Measurements from ENCODE around the gene MCM6. TPM values are rescaled to one million over a fixed set of nuclear protein-coding genes. Genes with fewer than 3 reads are reported as not detected.
"Not testable (repeated sequence)": the region's sequence is repeated elsewhere in the genome, so short reads cannot be mapped to it uniquely, and the experiment has no call there.

Gene MCM6
- 23.5 and 29.9 TPM in 2 replicates for total RNA-seq (2014; rRNA removed; shearing (Covaris generic))
- 49.8 and 52.9 TPM in 2 replicates for polyA plus RNA-seq (2015; cell fraction: cytosol; rRNA removed)
- 71.7 and 76.0 TPM in 2 replicates for polyA plus RNA-seq (2015; cell fraction: nucleus; rRNA removed)

DNA sequence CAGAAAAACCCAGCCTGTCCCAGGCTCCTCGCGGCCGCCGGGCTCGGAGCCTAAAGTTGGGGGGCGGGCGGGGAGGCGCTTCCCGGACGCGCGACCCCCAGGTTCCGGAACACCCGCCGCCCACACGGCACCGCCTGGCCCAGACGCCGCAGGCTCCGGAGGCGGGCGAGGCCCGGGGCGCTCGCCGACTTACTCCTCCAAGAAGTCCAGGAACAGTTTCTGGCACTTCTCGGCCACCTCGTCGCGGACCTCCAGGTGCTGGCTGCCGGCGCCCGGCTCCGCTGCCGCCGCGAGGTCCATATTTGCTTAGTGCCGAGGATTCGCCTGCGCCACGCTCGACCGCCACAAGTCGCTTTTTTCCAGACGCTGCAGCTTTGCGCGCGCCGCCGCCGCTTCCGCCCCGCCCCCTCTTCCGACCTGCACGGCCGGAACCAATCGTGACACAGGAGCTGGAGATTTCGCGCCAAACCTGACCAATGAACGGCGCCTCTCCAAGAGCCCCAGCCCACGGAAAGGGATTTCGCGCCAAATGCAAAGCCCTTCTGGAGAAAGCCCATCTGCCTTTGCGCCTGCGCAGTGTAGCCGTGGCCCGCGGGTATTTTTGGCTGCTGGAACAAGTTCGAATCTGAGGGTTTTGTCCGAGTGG, at the start of gene MCM6:
MCM6 (minus strand) TSS at position 378 of the 646 bp plus-strand sequence; CDS start at position 300, 78 bp downstream.
- peak; percentile 97 for DNase-seq (ENCODE audit: low read depth)

DNA sequence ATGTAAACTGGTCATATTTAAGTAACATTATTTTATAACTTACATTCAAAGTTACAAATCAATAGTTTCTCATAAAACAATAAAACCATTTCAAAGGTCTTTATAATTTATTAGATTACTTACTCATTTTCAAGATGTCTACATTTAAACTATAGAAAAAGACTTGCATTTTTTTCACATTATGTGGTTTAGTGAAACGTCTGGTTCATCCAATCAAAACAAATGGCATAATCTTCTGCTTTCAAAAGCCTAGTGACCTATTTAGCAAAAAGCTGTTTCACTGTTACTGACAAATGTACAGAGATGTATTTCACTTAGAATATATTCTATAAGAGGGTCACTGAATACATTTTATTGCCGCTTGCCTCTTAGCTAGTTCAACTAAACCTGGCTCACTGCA, 49.3 kb upstream of the MCM6 start:
- no peak for DNase-seq (ENCODE audit: low read depth)

DNA sequence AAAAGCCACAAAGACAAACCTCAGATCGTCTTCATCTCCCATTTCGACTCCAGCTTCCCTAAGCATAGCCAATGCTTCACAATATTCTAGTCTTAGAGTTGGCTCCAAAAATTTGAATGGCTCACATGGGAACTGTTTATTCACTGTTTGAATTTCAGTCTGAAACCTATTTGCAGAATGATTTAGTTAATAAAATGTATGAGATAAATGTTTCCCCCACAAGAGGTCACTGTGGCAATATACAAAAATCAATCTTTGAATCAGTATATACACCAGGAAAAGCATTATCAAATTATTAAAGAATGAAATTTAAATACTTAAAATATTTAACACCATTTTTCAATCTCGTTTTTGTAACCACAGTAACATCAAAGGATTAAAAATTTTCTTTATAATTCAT, 40.0 kb upstream of the MCM6 start:
- DNase-seq (ENCODE audit: low read depth): peak; percentile 14

DNA sequence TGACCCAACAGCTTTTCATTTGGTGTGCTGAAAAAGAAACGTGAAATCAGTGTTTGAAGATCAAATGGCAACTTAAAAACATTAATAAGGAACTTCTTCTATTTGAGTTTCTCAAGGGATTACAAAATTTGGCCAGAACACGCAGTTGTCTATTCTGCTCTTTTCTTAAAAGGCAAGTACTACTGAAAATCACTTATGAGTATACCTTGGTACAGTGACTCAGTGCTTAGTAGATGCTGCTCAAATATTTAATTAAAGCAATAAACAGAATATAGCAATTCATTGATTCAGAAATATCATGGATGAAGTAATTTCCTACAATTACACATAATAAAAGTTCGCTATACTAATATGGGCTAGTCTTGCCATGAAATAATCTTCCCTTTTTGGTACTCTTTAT, 38.2 kb upstream of the MCM6 start:
- DNase-seq (ENCODE audit: low read depth): no peak

DNA sequence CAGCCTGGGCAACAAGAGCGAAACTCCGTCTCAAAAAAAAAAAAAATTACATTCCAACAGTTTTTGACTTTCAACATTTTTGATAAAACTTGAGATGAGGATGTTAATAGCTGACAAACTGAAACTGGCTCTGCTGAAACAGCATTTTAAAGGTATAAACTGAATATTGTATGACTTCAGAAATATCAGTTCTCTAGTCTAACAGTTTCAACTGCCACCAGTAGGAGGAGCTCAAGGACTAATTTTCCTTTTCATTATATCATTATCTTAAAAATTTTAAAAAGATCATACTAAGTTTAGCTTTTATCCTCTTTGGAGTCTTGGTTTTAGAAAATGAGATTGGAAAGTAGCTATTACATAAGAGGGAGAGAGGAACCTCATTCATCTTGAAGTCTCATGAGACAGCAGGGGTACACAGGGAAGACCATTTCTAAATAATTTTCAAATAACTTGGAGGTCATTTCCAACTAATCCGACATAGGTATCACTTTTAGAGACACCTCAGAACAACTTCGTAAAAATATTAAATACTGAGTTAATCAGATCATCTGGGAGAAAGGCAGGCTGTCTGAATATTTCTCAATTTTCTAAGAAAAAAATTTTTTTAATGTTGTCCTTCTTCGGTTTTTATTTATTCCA, 37.6 kb upstream of the MCM6 start:
- DNase-seq (ENCODE audit: low read depth): peak; percentile 11

DNA sequence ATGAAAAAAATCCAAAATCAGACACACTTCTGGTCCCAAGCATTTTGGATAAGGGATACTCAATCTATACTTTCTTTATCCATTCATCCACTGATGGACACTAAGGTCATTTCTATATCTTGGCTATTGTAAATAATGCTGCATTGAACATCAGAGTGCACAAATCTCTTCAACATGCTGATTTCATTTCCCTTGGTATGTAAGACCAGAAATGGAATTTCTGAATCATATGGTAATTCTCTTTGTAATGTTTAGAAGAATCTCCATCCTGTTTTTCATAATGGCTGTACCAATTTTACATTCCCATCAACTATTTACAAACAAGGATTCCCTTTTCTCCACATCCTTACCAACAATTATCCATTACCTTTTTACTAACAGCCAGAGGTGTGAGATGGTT, 33.7 kb upstream of the MCM6 start:
- DNase-seq (ENCODE audit: low read depth): no peak

DNA sequence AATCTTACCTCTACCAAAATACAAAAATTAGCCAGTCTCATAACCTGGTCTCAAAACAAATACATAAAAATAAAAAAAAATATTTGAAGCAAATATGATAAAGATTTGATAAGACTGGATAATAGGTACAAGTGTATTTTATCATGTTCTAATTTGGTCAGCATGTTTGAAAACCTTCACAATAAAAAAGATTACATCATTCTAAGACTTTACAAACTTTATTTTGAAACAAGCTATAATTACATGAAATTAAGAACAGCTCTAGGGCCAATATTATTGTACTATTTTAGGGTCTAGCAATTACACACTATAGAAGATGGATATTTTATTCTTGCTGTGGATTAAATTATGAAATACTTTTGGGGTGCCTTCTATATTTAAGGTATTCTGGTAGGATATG, 29.4 kb upstream of the MCM6 start:
- no peak for DNase-seq (ENCODE audit: low read depth)

DNA sequence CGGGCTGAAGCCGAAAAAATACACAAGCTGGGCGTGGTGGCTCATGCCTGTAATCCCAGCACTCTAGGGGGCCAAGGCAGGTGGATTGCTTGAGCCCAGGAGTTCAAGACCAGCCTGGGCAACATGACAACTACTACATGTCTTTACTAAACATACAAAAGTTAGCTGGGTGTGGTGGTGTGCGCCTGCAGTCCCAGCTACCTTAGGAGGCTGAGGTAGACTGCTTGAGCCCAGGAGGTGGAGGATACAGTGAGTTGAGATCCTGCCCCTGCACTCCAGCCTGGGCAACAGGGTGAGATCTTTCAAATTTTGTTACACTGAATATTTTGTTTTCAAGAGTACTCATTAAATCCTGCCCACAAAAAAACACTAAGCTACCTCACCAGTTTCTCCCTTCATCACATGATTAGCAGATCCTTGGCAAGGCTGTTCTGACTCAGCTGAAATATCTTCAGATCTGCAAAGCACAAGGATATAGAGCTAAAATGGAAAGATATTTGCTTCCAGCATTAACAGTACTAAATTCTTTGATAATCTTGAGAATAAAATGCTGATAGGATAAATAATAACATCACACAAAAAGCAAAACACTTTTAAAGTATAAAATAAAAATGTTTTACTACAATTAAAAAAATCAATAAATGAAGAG, 28.2 kb upstream of the MCM6 start:
- no peak for DNase-seq (ENCODE audit: low read depth)

DNA sequence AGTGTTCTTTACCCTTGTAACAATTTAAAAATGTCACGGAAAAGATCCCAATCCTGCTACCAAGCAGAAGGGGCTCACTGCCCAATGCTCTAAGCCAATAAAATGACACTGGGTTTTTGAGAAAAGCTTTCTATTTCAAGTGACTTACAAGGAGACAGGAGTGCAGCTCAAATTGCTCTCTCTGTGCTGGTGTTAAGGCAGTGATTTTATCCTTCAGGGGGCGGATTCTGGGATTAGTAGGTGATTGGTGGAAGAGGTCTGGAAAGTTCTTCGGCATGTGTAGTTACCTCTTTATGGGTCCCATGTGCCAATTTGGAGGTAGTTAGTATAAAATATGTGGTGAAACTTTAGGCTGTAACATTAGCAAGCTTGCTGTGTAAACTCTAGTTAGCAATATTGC, 27.4 kb upstream of the MCM6 start:
- no peak for DNase-seq (ENCODE audit: low read depth)

DNA sequence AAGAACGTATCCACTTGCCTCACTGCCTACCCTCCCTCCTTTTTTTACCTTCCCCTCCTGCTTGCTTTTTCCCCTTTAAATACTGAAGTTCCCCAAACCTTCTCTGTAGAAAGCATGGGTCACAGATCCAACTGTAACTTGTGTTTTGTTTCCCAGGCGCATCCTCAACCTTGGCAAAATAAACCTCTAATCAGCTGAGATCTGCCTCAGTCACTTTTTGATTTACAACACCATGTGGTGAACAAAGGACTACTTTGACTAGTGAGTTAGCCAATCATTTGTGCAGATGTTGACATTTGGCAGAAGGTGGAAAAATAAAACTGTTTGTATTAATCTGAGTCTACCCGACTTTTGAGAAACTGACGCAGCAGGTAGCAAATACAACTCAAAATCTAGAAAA, 23.3 kb upstream of the MCM6 start:
- no peak for DNase-seq (ENCODE audit: low read depth)

DNA sequence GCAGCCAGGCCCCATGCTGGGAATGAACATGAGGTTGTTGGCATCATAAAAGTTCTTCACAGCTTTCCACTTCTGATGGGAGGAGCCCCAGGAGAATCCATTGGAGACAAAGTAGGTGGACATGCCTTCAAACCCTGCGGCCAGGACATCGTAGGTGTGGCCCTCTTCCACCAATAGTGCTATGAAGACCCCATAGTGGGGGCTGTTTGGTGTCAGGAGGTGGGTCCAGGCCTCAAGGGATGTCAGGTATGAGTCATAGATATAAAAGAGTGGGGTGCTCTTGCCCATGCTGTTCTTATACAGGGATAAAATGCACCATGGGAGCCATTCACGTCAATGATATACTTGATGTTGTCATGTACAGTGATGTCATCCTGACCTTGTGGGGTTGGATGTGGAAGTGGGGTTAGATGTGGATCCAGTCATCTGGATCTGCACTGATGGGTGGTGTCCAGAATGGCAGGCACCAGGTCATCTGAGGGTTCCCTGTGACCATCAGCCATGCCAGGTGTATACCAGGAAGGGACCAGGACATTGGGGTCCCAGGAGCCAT, 22.1 kb upstream of the MCM6 start:
- DNase-seq (ENCODE audit: low read depth): no peak

DNA sequence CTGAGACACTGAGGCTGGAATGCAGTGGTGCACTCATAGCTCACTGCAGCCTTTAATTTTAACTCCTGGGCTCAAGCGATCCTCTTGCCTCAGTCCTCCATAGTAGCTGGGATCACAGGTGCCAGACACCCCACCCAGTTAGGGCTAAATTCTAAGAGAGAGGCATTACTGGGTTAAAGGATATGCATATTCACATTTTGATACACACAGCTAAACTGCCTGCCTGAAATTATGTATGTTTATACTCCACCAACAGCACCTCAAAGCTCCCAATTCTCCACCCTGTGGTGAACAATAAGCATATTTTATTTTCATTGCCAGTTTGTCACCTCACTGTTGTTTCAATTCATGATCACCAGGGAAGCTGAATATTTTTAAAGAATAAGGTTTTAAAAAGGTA, 18.7 kb upstream of the MCM6 start:
- DNase-seq (ENCODE audit: low read depth): no peak

DNA sequence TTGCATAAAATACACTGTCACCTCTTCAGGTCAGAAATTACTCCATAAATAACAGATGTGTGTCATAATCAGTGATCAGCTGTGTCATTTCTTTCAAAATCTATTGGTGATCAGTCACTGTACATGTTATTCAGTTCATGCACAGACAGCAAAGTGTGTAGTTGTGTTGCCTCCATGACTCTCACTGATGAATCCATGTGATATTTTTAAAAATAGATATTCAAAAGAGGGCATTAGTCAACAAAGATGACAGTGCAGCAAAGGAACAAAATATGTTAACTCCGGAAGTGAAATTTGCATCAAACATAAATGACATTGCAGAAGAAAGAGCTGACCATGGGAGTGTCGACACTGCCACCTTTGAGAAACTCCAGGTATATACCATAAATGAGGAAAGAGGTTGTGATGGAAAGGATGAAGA, 17.1 kb upstream of the MCM6 start:
- DNase-seq (ENCODE audit: low read depth): no peak

DNA sequence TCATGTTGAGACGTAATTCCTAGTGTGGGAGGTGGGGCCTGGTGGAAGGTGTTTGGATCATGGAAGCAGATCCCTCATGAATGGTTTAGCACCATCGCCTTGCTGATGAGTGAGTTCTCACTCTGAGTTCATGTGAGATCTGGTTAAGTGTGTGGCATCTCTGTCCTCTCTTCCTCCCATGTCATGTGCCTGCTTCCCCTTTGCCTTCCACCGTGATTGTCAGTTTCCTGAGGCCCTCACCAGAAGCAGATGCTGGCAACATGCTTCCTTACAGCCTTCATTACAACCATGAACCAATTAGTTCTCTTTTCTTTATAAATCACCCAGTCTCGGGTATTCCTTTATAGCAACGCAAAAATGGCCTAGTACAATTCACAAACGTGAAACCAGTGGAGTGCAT, 14.6 kb upstream of the MCM6 start:
- no peak for DNase-seq (ENCODE audit: low read depth)

DNA sequence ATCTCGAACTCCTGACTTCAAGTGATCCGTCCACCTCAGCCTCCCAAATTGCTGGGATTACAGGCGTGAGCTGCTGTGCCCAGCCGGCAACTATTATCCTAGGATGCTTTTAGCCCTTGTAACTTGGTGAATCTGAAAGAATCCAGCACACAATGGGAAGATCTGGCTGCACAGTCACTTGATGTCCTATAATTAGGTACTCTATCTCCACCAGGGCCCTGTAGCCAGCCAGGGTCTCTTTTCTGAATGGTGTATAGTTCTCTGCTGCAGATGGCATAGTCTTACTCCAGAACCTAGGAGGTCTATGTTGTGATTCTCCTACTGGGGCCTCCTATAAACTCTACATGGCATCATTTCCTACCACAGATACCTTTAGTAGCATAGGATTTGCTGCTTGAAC, 13.9 kb upstream of the MCM6 start:
- no peak for DNase-seq (ENCODE audit: low read depth)

DNA sequence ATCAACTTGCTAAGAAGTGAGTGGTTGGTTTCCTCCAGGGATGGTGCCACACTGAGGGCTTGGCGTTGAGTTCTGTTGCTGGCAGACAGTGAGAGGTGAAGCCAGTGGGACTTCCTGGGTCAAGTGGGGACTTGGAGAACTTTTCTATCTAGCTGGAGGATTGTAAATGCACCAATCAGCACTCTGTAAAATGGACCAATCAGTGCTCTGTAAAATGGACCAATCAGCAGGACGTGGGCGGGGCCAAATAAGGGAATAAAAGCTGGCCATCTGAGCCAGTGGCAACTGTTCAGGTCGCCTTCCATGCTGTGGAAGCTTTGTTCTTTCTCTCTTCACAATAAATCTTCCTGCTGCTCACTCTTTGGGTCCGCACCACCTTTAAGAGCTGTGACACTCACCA, 12.3 kb upstream of the MCM6 start:
- not testable (repeated sequence) for DNase-seq (ENCODE audit: low read depth)

DNA sequence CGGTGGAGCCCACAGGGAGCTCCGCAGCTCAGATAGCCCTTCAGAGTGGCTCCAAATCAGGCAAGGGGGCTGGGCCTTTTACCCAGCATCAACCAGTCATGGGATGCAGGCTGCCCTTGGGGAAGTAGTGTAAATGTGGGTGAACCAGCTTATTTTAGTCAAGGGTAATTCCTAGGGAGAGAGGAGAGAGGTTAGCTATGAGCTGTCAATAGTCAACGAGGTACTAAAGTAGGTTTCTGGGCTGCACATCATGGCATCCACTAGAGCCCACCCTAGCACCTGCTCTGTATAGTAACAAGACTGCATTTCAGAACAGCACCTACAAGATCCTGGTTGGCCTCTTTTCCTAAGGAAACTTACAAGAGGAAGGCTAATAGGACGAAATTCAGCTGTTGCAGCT, 9.5 kb upstream of the MCM6 start:
- no peak for DNase-seq (ENCODE audit: low read depth)

DNA sequence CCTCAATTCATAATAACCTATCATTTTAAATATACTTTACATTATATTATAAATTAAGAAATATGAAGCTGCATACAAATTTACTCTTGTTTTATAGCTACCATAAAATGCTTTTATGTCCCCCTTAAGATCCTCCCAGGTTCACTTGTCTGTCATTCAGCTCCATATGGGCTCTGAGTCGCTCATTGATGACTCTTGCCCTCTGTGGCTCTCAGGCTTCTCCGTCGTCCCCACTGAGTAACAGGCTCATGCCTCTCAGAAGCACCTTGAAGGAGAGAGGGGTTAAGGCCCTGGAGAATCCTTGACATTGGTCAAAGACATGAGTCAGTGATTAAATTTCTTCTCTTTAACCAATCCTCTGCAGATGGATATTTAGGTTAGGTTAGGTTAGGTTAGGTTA, 6.2 kb upstream of the MCM6 start:
- DNase-seq (ENCODE audit: low read depth): no peak

DNA sequence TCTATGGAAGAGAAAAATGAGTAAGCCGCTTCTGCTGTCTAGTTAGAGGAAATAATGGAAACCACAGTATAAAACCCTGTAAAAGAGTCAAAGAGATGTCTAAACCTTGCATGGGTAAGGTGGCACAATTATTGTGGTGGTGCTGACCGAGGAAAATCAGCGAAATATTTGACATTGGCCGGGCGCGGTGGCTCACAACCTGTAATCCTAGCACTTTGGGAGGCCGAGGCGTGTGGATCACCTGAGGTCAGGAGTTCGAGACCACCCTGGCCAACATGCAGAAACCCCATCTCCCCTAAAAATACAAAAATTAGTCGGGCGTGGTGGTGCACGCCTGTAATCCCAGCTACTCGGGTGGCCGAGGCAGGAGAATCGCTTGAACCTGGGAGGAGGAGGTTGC, 527 bp upstream of the MCM6 start:
- not testable (repeated sequence) for DNase-seq (ENCODE audit: low read depth)

DNA sequence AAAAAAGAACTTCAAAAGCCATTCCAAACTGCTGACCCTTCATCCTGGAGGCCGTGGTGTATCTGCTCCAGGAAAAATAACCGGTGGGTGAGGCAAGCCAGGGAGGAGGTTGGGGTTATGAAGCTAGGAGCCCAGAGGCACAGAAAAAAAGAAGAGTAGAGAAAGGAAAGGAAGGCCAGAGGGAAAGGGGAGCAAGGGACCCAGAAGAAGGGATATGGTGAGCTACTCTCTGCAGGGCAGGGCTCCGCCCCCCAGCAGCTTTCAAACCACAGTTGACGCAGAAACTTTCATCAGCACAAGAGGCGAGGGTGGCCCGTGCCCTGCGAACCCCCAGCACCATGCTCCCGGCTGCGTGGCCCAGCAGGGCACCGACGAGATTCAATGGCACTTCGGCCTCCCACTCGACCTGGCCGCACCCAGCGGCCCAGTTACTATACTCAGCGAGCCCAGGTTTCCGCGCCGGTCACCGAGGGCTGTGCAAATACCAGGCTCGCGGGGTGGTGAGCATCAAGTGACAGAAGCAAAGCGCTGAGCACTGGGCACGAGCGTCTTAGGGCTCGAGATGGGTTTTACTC, 665 bp downstream of the MCM6 start:
- peak; percentile 64 for DNase-seq (ENCODE audit: low read depth)

DNA sequence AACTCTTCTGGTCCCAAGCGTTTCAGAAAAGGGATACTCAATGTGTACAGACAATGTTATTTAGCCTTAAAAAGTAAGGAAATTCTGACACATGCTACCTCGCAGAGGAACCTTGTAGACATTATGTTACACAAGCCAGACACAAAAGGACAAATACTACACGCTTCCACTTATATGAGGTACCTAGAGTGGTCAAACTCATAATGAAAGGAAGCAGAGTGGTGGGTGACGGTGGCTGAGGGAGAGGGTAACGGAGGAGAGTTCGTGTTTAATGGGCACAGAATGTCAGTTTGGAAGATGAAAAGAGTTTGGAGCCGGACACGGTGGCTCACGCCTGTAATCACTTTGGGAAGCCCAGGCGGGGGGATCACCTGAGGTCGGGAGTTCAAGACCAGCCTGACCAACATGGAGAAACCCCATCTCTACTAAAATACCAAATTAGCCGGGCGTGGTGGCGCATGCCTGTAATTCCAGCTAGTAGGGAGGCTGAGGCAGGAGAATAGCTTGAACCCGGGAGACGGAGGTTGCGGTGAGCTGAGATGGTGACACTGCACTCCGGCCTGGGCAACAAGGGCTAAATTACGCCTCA, 1.4 kb downstream of the MCM6 start:
- no peak for DNase-seq (ENCODE audit: low read depth)

DNA sequence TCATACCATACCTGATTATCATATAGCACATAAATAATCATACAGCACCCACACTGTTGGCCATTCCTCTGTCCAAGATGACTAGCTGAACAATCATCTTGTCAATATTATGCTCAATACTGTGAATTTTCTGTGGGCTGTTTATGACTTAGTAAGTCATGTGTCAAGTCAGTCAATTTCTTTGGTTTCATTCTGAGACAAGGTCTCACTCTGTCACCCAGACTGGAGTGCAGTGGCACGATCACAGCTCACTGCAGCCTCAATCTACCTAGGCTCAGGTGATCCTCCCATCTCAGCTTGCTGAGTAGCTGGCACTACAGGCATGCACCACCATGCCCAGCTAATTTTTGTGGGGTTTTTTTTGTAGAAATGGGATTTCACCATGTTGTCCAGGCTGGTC, 5.7 kb downstream of the MCM6 start:
- no peak for DNase-seq (ENCODE audit: low read depth)

Measured in HT1080 (cell line).